CD4-positive, CD25-positive, alpha-beta regulatory T cell (primary cell): ENCODE measurements around the gene ELL3. TPM values are rescaled to one million over a fixed set of nuclear protein-coding genes. Genes with fewer than 3 reads are reported as not detected.
"Not testable (repeated sequence)": the region's sequence is repeated elsewhere in the genome, so short reads cannot be mapped to it uniquely, and the experiment has no call there.

Experiments
- ATAC-seq, 2 donors: fragments of 150-1000 bp; cut with Tn5 transposase; one replicate each; pipeline ENCODE4 v1.10.0; 2021; ENCODE audit warnings: low read depth in 2 of 2, moderate number of reproducible peaks in 2 of 2, moderate library complexity in 1 of 2
- DNase-seq, 3 donors: peaks; one replicate each; pipeline versions ENCODE4 v3.0.0 to v3.0.0-alpha.2; 2012 to 2022; ENCODE audit warnings: mixed read lengths in 1 of 3
- H3K27ac ChIP-seq: one replicate; pipeline ENCODE4 v1.7.0; 2013; ENCODE audit warnings: mild to moderate bottlenecking, low read length; ENCODE audit not compliant: insufficient read depth, poor library complexity, severe bottlenecking
- H3K27me3 ChIP-seq: one replicate; pipeline ENCODE4 v1.7.0; 2013; ENCODE audit warnings: low read length; ENCODE audit not compliant: control insufficient read depth, insufficient read depth
- H3K36me3 ChIP-seq: one replicate; pipeline ENCODE4 v1.7.0; 2013; ENCODE audit warnings: mild to moderate bottlenecking, low read length, moderate library complexity; ENCODE audit not compliant: control insufficient read depth, insufficient read depth
- H3K4me1 ChIP-seq: 2 replicates; pipeline ENCODE4 v1.7.0; 2013; ENCODE audit warnings: mild to moderate bottlenecking, low read length; ENCODE audit not compliant: insufficient read depth, control insufficient read depth, poor library complexity, severe bottlenecking
- H3K4me3 ChIP-seq: one replicate; pipeline ENCODE4 v1.7.0; 2013; ENCODE audit warnings: low read depth, mild to moderate bottlenecking, low read length, moderate library complexity
- H3K9me3 ChIP-seq, 2 experiments: 1 replicate in 1 of 2; 2 replicates in 1 of 2; pipeline ENCODE4 v1.7.0; 2013; ENCODE audit warnings: low read length in 2 of 2, mild to moderate bottlenecking in 1 of 2, moderate library complexity in 1 of 2; ENCODE audit not compliant: control insufficient read depth in 2 of 2
- H3K27ac Mint-ChIP-seq, 3 donors: one replicate each; pipeline ENCODE4 v1.8.0; 2020 to 2022; ENCODE audit warnings: mild to moderate bottlenecking in 3 of 3, mixed read lengths in 3 of 3, moderate library complexity in 2 of 3
- H3K27me3 Mint-ChIP-seq: one replicate; pipeline ENCODE4 v1.8.0; 2022; ENCODE audit warnings: mild to moderate bottlenecking, mixed read lengths
- H3K36me3 Mint-ChIP-seq: one replicate; pipeline ENCODE4 v1.8.0; 2020; ENCODE audit warnings: mixed read lengths
- H3K4me1 Mint-ChIP-seq, 4 donors: one replicate each; pipeline ENCODE4 v1.8.0; 2020 to 2022; ENCODE audit warnings: mixed read lengths in 4 of 4, mild to moderate bottlenecking in 1 of 4
- H3K4me3 Mint-ChIP-seq, 4 donors: one replicate each; pipeline ENCODE4 v1.8.0; 2020 to 2022; ENCODE audit warnings: mild to moderate bottlenecking in 4 of 4, mixed read lengths in 4 of 4, moderate library complexity in 3 of 4
- H3K9me3 Mint-ChIP-seq, 7 donors: one replicate each; pipeline ENCODE4 v1.8.0; 2020 to 2022; ENCODE audit warnings: mixed read lengths in 7 of 7, mild to moderate bottlenecking in 3 of 7, moderate library complexity in 2 of 7
- polyA plus RNA-seq, 4 donors: library from polyadenylated mRNA; unstranded; fragments of 300-500 nt; fragmentation: Illumina TruSeq; gene quantifications; one replicate each; pipeline ENCODE4 v1.2.3, GENCODE V29; 2021
- total RNA-seq: library from RNA; stranded (reverse); gene quantifications from one replicate; pipeline ENCODE4 v1.2.3, GENCODE V29; 2022

ELL3 gene
- total and polyA plus RNA-seq, 5 donors from 2014 or later: 0.23 to 2.2 (median 1.4) TPM; not detected in 1

DNA sequence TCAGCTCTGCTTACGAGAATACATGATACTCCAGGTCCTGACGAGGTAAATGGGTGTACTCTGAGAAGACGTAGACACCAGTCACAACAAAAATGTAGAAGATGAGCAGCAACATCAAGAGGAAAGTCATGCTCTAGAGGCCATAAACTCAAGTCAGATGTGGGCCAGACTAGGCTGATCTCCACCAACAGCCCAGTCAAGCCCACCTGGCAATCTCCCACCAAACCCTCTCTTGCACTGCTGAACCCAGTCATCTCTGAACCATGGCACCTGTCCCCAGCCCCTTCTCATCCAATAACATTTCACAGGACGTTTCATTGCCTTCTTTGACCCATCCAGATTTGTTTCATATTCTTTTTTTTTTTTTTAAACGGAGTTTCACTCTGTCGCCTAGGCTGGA is 41.4 kb downstream of the ELL3 start:
- no peaks in the 10 kb centered on the region for H3K4me1 Mint-ChIP-seq
- H3K36me3 ChIP-seq: no peaks in the 10 kb centered on the region
- no peak overlapping the region for H3K4me3 Mint-ChIP-seq
- no peak overlapping the region for H3K4me3 ChIP-seq
- H3K9me3 Mint-ChIP-seq: peaks cover 0 to 4% (median 1%) of the 10 kb centered on the region in 7 donors
- DNase-seq (no peak), ATAC-seq (no peak)
- H3K27me3 Mint-ChIP-seq: peaks cover 4% of the 10 kb centered on the region
- H3K4me1 ChIP-seq: no peaks in the 10 kb centered on the region
- no peak overlapping the region for H3K27ac Mint-ChIP-seq
- H3K27me3 ChIP-seq: no peaks in the 10 kb centered on the region
- H3K27ac ChIP-seq: no peak overlapping the region
- H3K9me3 ChIP-seq: no peaks in the 10 kb centered on the region
- no peaks in the 10 kb centered on the region for H3K36me3 Mint-ChIP-seq

DNA sequence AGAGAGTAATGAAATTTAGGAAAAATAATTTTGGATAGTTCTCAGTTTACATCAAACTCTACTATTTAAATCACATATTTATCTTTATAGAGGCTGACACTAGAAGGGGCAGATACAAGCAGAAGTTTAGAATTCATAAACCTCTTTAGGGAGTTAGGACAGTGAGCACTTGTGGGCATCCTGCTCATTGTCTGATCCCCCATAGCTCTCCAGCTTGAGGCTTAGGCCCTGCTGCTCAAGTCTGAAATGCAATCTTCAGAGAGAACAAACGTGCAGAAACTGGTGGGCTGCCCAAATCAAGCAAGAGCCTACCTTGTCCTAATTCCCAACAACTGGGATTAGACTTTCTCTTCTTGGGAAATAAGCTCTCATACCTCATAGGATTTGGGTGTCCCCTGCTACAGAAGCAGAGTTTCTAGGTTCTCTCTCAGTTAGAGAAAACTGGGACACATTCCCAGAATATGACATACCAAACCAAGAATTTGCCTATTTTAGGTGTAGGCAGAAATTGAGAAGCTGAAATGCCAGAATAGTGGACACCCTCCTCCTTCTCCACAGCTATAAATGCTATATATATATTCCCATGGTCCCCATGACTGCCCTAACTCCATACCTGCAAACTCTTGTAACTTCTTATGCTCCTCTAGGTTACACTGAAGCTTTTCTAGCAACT is 48.6 kb downstream of the ELL3 start:
- H3K27me3 ChIP-seq, H3K4me3 Mint-ChIP-seq, H3K4me1 Mint-ChIP-seq, DNase-seq, H3K27ac Mint-ChIP-seq, H3K9me3 ChIP-seq, H3K9me3 Mint-ChIP-seq, H3K36me3 ChIP-seq, H3K36me3 Mint-ChIP-seq, ATAC-seq, H3K4me3 ChIP-seq, H3K27ac ChIP-seq, H3K4me1 ChIP-seq: not testable (repeated sequence)
- H3K27me3 Mint-ChIP-seq: peaks cover 13% of the 10 kb centered on the region

DNA sequence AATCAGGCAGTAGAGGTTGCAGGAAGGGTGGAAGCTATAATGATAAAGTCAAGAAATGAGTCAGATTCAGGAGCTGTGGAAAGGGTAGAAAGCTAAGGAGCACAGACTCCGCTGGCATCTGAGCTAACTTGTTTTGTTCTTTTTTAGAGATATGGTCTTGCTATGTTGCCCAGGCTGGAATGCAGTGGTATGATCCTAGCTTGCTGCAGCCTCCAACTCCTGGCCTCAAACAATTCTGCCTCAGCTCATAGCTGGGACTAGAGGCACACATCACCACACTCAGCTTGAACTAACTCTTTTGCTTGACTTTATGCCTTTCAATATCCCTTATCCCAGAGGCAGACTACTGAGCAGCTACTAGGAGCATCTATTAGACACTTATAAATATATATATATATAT is 50.5 kb downstream of the ELL3 start:
- H3K9me3 Mint-ChIP-seq, H3K27me3 ChIP-seq, ATAC-seq, DNase-seq, H3K36me3 Mint-ChIP-seq, H3K4me1 Mint-ChIP-seq, H3K4me3 ChIP-seq, H3K27ac Mint-ChIP-seq, H3K27ac ChIP-seq, H3K36me3 ChIP-seq, H3K4me1 ChIP-seq, H3K4me3 Mint-ChIP-seq, H3K9me3 ChIP-seq: not testable (repeated sequence)
- peaks cover 18% of the 10 kb centered on the region for H3K27me3 Mint-ChIP-seq

DNA sequence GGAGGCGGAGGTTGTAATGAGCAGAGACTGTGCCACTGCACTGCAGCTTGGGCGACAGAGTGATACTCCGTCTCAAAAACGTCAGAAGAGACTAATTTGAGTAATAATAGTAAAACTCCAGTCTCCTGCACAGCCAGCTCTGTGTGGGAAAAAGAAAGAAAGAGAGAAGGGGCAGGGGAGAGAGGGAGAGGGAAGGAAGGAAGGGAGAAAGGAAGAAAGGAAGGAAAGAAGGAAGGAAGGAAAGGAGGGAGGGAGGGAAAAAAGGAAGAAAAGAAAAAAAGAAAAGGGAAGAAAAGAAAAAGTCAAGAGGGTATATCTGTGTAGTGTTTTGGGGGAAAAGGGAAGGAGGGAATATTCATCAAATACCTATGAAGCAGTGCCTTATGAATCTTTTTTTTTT is 53.6 kb downstream of the ELL3 start:
- Histone ChIP-seq H3K9me3 (no peaks in the 10 kb centered on the region), H3K27ac (no peak overlapping the region), H3K36me3 (no peaks in the 10 kb centered on the region), H3K27me3 (no peaks in the 10 kb centered on the region), H3K4me3 (no peak overlapping the region), H3K4me1 (no peaks in the 10 kb centered on the region)
- no peak for ATAC-seq
- DNase-seq: no peak
- no peaks in the 10 kb centered on the region for H3K4me1 Mint-ChIP-seq
- no peak overlapping the region for H3K4me3 Mint-ChIP-seq
- H3K36me3 Mint-ChIP-seq: no peaks in the 10 kb centered on the region
- no peaks in the 10 kb centered on the region for H3K9me3 Mint-ChIP-seq
- peaks cover 15% of the 10 kb centered on the region for H3K27me3 Mint-ChIP-seq
- no peak overlapping the region for H3K27ac Mint-ChIP-seq

Other genes starting within 250 kb of the ELL3 start
- 34.0 TPM for gene PPIP5K1, start 186.8 kb downstream of the ELL3 start, total RNA-seq
- 1 to 10 TPM; 4.3 to 7.1 (median 5.7) TPM for gene PPIP5K1, start 186.8 kb downstream of the ELL3 start, polyA plus RNA-seq
- gene CKMT1B, start 182.9 kb downstream of the ELL3 start, total RNA-seq: not detected
- gene CKMT1B, start 182.9 kb downstream of the ELL3 start, polyA plus RNA-seq: not detected
- gene STRC, start 158.2 kb downstream of the ELL3 start, total RNA-seq: 1.5 TPM
- not detected for gene STRC, start 158.2 kb downstream of the ELL3 start, polyA plus RNA-seq
- 6.3 TPM for gene CATSPER2, start 128.1 kb downstream of the ELL3 start, total RNA-seq
- 1 to 10 TPM in 1 of 4 donors, under 1 TPM in 3; 0.17 to 1.5 (median 0.51) TPM for gene CATSPER2, start 128.1 kb downstream of the ELL3 start, polyA plus RNA-seq
- not detected for gene CKMT1A, start 83.1 kb downstream of the ELL3 start, total RNA-seq
- gene CKMT1A, start 83.1 kb downstream of the ELL3 start, polyA plus RNA-seq: not detected
- gene PDIA3, start 30.5 kb downstream of the ELL3 start, total RNA-seq: 156 TPM
- 100 to 1,000 TPM; 204 to 305 (median 256) TPM for gene PDIA3, start 30.5 kb downstream of the ELL3 start, polyA plus RNA-seq
- gene SERF2, start 15.4 kb upstream of the ELL3 start, total RNA-seq: 400 TPM
- 1,000 to 10,000 TPM; 1,866 to 2,414 (median 2,080) TPM for gene SERF2, start 15.4 kb upstream of the ELL3 start, polyA plus RNA-seq
- gene SERINC4, start 23.3 kb upstream of the ELL3 start, total RNA-seq: not detected
- gene SERINC4, start 23.3 kb upstream of the ELL3 start, polyA plus RNA-seq: 1 to 10 TPM; 1.2 to 2.8 (median 2.3) TPM
- gene HYPK, start 23.6 kb upstream of the ELL3 start, total RNA-seq: 19.7 TPM
- gene HYPK, start 23.6 kb upstream of the ELL3 start, polyA plus RNA-seq: 10 to 100 TPM in 3 of 4 donors, 1 to 10 TPM in 1; 6.4 to 15.2 (median 11.8) TPM
- gene MFAP1, start 47.7 kb upstream of the ELL3 start, total RNA-seq: 17.1 TPM
- 10 to 100 TPM; 12.7 to 24.8 (median 16.5) TPM for gene MFAP1, start 47.7 kb upstream of the ELL3 start, polyA plus RNA-seq
- gene WDR76, start 50.0 kb upstream of the ELL3 start, total RNA-seq: 13.9 TPM
- gene WDR76, start 50.0 kb upstream of the ELL3 start, polyA plus RNA-seq: 10 to 100 TPM; 12.1 to 14.1 (median 12.4) TPM